NCI-H2107 (cell line): ENCODE results near the gene HPSE2.

Experiments used
- DNase-seq: peaks from one replicate; lab custom pipeline; 2025; lab: John Stamatoyannopoulos, UW

HPSE2 gene

DNA sequence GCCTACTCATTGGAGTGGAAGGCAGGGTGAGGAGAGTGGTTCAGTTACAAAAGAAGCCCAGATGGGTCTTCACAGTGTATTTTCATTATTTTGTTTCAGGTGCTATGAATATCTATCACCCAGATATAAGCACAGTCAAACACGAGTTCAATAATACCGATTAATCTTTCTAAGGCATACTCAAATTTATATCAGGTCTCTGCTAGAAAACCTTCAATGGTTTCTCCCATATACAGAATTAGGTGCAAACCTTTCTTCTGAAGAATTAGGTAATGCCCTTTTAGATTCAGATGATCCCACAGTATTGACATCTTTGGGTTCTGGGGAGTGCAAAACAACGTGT is 774.2 kb downstream of the HPSE2 start:
- no peak for DNase-seq

DNA sequence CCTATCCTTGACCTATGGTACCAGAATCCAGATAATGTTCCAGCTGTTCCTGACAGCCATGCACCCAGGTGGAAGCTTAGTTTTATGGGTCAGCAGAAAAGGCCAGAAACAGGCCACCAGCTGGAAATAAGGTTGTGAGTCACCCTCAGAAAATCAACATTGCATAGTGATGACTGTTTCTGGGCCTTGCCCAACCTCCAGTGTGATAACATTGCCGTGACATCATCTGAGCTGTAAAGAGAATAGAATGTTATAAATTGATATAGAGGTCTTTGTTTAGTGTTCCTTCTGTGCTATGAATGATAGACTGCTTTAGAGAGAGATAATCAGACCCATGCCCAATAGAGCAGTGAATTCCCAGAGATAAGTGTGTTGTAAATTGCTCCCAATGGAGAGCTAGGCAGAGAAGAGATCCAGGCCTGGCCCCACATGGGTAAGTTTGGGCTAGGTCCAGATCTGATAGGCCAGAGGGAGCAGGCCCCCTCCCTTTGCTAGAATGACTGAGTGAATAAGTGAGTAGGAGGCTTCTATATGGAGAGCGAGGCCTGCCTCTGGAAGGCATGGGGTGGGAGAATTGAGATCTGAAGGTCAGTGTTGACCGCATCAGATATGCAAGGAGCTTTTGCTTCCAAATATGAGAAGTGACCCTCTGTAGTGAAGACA is 774.7 kb downstream of the HPSE2 start:
- DNase-seq, result no peak

DNA sequence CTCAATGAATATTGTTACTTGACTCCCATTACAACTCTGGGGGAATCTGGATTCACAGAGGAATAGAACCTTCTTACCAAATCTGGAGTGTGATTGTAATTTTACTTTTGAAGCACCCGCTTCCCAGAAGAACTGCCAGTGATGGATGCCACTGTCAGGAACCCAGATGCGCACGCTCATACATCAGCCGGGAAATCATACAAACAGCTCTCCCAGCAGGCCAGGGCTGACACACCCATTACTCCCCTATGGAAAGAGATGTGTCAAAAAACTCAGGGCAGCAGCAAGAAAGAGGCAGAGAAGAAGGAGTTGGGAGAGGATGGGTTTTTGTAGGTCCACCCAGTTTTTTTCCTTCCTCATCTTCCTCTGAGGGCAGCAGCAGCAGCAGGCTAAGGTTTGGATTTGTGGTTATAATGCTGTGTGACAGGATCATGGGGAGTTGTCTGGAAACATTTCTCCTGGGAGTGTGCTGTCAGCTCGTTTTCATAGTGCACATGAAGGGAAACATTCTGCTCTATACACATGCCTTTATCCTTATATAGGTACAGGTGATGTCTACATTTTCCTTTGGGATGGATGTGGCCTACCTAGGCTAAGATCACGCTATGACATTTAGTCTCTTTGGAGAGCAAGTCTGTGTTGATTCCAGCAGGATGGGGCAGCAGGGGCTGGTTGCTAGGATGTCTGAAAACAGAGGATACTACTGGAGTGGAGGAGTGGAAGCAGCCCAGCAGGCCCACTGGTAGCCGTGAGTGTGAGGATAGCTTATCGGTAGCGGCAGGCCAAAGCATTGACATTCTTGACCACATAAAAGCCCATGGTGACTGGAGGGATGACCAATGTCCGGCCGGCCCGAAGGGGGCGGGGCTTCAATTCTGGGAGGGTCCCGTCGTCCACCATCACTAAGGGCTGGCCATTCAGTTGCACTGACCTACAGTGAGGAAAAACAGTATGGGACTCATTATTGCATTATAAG is 776.6 kb downstream of the HPSE2 start:
- no peak for DNase-seq

DNA sequence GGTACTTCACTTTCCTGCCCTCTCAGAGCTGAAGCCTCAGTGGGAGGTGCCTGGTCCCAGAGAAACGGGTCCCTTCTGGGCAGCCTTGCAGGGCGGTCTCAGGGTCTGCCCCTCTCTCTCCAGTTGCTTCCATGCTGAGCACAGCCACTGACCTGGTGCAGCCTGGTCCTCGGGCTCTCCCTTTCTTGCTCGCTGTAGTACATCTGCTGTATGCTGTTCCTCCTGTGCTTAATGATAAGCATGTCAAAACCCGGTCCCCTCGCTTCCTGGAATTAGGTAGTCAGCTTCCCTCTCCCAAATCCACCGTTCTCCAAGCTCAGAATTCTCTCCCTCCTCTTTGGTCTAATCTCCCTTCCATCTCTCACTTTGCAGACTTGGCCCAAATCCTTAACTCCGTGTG is 777.9 kb downstream of the HPSE2 start:
- no peak for DNase-seq

DNA sequence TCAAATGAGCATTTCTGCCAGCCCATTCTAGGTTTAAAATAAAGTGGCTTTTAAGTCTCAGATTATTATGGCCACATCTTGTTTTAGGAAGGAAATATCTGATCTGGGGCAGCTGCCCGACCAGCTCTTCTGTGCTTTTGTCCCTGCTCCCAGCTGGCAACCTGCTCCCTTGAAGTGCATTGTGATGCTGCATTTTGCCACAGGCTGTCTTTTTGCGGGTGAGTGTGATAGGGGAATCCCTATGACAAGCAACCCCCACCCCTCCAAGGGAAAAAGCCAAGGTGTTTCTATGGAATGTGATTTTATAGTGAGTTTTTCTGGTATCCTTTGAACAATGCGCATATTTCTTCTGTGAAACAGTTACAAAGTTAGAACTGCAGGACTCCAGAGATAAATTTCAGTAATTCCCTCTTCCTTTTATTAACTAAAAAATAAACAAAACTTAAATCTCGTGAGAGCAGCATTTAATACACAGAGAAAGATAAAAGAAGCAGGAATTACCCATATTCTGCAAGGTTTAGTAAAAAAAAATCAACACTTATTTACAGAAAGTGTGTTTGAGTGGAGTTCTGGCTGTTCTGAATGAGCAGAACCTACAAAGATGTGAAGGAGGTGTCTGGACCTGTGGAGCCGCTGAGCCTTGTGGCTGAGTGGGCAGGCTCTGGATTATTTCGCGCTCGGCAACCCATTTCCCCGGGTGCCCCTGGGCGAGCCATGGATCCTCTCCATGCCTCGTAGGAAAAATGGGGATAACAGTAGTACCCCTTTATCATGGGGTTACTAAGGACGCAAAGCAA is 778.8 kb downstream of the HPSE2 start:
- no peak for DNase-seq

DNA sequence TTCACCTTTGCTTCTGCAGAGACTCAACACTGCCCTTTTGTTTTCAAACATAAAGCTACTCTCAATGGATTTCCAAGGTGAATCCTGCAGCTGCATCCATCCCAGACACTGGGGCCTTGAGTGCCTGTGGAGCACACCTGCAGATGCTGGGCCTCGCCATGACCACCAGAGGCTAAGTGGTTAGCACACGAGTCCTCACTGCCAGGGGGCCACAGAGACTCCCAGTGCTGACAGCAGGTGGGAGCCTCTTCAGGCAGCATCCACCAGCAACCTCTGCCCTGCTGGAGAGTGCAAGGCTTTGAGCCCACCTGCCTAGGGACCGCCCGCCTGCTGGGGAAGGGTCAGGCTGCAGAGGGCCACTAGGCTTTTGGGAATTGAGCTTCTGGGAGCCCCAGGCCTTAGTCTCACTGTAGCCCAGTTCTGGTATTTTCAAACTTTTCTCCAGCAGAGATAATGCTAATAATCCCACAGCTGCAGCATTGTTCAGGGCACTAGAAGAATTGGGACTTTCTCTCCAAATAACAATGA is 779.5 kb downstream of the HPSE2 start:
- DNase-seq, result no peak

DNA sequence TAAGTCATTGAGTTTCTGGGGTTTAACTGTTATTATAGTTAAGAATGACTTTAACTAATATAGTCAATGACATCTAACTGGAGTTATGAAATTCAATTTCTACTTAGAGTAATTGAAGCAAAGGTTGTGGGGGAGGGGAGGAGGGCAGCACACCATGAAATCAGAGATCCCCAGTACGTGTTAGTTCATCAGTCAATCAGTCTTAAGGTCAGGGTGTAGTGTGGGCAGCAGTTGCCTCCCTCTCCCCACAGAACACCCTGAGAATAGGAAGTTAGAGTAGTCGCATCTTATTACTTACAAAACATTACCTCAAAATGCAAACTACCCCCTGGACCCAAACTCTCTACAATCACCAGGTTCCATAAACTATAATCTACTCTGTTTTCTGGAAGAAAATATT is 781.9 kb downstream of the HPSE2 start:
- no peak for DNase-seq

DNA sequence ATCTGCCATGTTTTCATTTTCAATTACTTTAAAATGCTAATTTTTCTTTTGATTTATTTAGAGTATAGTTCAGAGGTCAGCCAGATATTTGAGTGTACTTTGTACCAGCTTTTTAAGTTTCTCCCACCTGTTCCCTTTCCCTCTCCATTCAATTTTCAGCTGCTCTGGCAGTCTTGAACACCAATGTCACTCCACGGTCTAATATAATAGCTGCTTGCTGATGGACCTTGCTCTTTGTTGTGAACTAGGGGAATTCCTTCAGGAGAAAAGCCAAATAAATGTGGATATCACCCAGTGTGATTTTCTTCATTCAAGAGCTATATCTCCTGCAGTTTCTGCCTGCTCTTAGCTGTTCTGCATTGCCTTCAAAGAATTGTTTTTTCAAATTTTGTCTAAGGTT is 785.0 kb downstream of the HPSE2 start:
- no peak for DNase-seq

DNA sequence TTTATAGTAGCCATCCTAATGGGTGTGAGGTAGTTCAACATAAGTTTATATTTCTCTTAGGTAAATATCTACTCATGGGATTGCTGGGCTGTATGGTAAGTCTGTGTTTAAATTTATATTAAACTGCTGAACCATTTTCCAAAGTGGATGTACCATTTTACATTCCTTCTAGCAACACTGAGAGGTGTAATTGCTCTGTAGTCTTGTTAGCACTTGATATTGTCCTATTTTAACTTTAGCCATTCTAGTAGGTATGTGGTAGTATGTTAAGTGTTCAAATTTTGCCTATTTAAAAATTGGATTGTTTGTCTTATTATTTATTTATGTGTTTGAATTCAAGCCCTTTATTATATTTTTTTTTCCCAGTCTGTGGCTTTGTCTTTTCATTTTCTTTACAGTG is 786.4 kb downstream of the HPSE2 start:
- DNase-seq, result no peak

DNA sequence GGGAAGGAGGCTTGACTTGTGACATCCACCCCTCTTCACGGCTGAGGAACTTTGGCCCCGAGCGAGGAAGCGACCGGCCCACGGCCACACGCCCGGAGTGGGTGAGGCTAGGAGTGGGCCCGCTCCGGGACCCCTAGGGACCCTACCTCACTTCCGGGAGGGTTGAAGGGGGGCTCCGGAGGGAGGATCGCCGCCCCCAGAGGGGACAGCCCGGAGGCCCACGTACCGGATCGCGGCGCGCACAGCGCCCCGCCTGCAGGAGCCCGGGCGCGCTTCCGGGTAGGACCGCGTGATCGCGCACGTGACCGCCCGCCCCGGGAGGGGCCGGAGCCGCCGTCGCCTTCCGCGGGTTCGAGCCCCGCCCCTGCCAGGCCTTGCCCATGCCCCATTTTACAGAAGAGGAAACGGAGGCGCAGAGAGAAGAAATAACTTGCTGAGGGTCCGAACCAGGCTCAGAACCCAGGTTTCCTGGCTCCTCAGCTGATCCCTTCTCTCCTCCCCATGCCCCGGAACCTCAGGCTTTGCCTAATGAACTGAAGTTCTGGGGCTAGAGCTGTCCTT is 788.9 kb downstream of the HPSE2 start, which contains the start of gene HPS1:
TSS of gene HPS1 (minus strand) at position 275 of the 561 bp plus-strand sequence. CDS start 3,695 bp downstream, outside the sequence.
- no peak for DNase-seq

DNA sequence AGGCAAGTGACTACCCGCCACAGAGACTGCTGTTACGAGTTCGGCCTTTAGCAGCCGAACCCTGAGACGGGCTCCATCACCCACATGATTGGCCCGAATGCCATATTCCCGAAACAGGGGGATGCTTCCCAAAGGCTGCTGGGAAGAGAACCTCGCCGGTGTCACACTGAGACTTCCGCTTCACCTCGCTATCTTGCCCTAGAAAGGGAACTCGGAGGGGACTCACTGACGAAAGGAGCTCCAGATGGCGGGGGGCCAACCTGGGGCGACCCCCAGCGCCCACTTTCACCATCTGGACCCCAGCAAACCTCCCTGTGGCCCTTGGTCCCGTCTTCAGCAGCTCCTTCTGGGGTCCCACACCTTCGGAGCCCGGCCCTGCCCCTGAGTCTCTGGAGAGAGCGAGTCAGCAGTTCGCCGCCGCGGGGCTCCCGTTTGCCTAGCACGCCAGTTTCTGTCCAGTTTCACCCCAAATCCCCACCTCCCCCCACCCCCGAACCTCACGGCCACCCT is 789.4 kb downstream of the HPSE2 start:
- DNase-seq, result no peak

DNA sequence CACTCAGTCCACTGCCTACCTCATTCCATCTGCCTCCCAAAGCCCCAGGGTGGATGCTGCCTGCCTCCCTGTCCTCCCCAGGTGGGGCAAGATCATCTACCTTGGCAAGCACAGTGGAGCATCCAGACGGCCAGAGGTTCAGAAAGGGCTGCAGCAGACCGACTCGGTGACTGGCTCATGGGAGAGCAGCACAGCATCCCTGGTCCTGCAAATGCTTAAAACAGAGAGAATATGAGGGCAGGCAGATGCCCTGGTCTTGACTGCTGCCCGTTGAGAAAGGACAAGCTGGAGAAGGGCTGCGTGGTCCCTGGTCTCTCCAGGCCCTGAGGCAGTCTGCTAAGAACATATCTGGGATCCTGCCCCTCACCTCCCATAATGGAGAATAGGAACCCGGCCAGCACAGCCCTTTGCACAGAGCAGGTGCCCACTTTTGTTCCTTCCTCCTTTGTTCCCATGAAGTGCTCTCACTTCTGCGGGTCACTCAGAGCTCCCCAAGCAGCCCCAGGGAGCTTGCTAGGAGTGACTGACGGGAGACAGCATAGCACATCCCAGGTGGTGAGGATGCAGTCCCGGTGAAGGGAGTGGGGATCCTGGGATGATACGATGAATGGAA is 790.3 kb downstream of the HPSE2 start:
- no peak for DNase-seq

DNA sequence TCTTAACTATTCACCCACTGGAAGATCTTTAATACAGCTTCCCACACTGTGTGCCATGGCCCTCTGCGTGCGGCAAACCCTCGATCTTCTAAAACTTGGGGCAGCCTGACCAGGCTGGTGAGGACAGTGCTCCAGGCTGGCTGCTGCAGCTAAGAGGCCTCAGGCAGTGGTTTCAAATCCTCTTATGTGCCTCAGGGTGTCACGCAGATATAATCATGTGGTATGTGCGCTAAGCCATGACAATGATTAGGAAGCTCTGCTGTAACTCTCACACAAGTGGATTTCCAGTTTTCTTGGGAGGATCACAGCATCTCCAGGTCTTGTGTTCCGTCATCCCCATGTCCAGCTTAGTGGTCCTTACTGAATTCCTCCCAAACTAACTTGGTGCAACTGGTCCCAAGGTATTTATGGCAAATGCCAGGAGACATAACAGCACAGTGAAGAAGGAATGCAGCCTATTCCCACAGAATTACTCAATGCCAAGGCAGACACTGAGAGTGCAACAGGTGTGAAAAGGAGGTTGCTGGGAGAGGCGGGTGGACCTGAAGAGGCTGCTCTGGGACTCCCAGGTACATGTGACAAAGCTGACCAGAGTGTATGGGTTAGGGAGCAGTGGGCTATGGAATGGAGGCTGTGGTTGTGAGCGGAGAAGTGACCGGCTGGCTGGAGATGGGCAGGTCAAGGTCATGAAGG is 791.2 kb downstream of the HPSE2 start:
- no peak for DNase-seq

DNA sequence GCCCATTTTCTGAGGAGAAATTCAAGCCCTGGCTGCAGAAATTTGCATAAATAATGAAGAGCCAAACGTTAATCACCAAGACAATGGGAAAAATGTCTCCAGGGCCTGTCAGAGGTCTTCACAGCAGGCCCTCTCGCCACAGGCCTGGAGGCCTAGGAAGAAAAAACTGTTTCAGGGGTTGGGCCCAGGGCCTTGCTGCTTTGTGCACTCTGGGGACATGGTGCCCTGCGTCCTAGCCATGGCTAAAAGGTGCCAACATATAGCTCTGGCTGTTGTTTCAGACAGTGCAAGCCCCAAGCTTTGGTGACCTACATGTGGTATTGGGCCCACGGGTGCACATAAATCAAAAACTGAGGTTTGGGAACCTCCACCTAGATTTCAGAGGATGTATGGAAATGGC is 796.9 kb downstream of the HPSE2 start:
- no peak for DNase-seq

DNA sequence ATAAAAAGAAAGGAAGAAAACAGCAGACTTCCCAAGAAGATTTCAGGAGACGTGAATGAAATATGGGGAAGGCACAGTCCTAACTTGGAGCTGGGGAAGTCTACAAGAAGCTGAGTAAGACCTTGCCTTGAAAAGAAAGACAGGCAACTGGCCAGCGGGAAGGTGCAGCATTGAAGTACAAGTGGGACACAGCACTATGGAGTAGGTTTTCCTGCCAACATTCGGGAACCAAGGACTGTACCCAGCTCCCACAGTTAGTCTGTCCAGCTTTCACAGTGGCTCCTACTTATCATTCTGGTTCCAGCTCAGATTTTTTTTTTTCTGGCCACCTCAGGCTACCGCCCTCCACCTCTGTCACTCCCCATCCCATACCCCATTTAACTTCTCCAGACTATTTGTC is 798.9 kb downstream of the HPSE2 start:
- DNase-seq, result no peak

DNA sequence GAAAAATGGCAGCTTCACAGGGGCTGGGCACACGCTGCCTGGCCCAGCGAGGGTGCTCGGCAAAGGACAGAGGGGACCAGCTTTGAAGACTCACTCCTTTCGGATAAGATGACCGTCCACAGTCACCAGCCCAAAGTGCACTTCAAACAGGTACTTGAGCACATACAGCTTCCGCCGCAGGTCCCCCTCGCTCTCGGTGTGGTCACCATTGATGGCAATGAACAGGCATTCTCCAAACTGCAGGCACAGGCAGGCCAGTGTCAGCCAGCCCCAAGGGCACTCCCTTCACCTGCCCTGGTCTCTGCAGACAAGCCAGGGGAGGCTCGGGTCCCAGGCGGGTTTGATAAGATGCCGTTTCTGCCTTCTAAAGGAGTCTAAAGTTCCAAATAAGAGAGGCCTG is 800.5 kb downstream of the HPSE2 start:
- no peak for DNase-seq

DNA sequence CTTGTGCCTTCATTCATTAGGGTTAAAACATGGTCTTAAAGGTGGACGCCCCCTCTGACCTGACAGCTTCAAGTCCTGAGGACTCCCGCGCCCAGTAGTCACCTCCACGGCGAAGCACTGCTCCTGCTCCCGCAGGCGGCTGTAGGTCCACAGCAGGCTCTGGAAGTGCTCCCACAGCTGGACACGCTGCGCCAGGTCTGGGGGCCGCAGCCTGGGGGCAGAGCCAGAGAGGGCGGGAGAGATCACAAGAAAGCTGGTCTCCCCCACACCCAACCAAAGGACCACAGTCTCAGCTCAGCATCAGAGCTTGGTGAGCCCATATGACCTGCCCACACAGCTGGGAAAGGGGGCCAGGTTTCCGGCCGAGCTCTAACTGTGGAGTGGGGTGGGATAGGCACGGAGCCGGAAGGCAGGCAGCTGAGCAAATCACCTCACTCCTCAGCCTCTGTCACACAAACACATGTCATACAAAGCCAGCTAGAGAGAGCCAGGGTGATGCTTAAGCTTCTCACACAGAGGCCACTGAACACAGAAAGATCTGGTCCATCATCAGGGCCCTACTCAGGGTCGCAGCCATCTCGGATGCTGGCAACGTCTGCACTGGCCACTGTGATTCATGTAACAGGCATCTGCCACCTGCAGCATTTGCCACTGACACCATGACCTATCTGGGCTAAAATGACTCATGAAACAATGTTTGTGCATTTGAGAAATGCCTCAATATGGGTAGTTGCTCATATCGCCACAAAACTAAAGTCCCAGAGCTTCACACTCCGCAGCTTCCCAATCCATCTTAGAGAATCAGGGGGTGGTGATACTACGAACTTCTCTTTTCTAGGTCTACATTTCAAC is 801.5 kb downstream of the HPSE2 start:
- DNase-seq, result no peak

DNA sequence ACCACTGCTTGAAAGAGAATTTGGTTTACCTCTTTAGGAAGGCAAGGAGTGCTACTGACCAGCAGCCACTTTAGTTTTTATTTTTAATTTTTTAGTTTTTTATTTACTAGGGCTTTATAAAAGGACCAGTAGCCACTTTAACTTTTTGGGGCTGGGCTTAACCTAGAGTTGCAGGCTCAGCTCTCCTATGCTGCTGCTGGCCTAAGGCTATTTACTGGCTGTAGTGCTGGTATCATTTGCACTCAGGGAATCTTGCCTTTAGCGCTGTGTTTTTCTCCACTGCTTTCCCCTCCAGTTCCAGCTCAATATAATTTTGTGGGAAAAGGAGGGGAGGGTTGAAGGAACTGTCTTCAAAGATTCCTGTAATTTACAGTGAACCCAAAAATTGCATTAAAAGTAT is 802.3 kb downstream of the HPSE2 start:
- DNase-seq, result no peak

DNA sequence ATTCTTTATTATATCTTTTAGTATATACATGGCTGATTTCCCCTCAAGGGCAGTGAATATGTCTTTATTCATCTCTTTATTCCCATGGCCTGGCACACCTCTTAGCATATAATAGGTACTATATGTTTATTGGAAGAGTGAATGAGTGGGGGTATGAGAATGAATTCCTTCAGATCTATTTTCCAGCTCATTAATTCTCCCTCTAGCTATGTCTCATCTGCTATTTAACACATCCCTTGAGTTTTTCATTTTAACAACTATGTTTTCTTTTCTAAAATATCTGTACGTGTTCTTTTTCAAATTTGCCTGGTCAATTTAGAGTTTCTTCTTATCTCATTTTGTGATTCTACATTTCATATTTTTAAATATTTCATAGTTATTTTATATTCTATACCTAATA is 803.3 kb downstream of the HPSE2 start:
- no peak for DNase-seq

DNA sequence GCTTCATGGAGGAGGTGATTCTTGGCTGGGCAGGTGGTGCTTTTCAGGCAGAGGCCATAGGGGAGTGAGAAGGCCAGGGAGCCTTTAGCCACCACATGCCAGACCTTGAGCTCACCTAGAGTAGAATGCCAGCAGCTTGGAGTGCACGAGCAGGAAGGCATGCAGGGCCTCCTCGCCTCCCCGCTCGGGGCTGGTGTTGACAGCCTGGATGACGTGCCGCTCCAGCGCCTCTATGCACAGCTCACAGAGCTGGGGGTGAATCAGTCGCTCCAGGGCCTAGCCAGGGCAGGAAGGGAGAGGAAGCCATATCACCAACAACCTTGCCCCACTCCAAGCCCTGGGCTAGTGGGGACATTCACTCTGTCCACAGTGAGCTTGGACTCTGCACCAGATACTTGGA is 804.6 kb downstream of the HPSE2 start:
- DNase-seq, result no peak
